Suprapubic skin (tissue), 4 donors: Measurements from ENCODE around the gene IL17REL. TPM values are rescaled to one million over a fixed set of nuclear protein-coding genes. Genes with fewer than 3 reads are reported as not detected.

ENCODE experiments used
- DNase-seq, 2 donors: peaks; one replicate each; pipeline ENCODE4 v3.0.0-alpha.2; 2019; ENCODE audit warnings: low spot score in 2 of 2
- H3K27ac ChIP-seq: fragments of 200-600 bp; sonication (generic); one replicate; pipeline ENCODE4 v1.5.1; 2019
- H3K27me3 ChIP-seq: fragments of 200-600 bp; sonication (generic); one replicate; pipeline ENCODE4 v1.5.1; 2019
- H3K36me3 ChIP-seq: fragments of 200-600 bp; sonication (generic); one replicate; pipeline ENCODE4 v1.5.1; 2019
- H3K4me1 ChIP-seq: fragments of 200-600 bp; sonication (generic); one replicate; pipeline ENCODE4 v1.5.1; 2019
- H3K4me3 ChIP-seq: fragments of 200-600 bp; sonication (generic); one replicate; pipeline ENCODE4 v1.5.1; 2019; ENCODE audit warnings: mild to moderate bottlenecking
- H3K9me3 ChIP-seq: fragments of 200-600 bp; sonication (generic); one replicate; pipeline ENCODE4 v1.5.1; 2019
- CTCF ChIP-seq, 2 donors: fragments of 200-600 bp in 1 of 2; fragments of 450-650 bp in 1 of 2; sonication (generic) in 1 of 2; IDR thresholded peaks; one replicate each; pipeline ENCODE4 v1.5.1; 2016 to 2019; ENCODE audit warnings: antibody characterized with exemption in 2 of 2, mild to moderate bottlenecking in 1 of 2, moderate library complexity in 1 of 2
- EP300 ChIP-seq: sonication (generic); formaldehyde crosslinking; IDR thresholded peaks from one replicate; pipeline ENCODE4 v1.6.1; 2017; ENCODE audit warnings: antibody characterized with exemption
- POLR2A ChIP-seq, 2 donors: fragments of 450-650 bp; IDR thresholded peaks; one replicate each; pipeline ENCODE4 v1.6.1; 2017; ENCODE audit warnings: antibody characterized with exemption in 2 of 2, mild to moderate bottlenecking in 2 of 2, moderate library complexity in 2 of 2
- POLR2AphosphoS5 ChIP-seq, 3 donors: sonication (generic); formaldehyde crosslinking; IDR thresholded peaks; one replicate each; pipeline ENCODE4 v1.6.1; 2017; ENCODE audit warnings: antibody characterized with exemption in 3 of 3
- WGBS: methylation state at CpG from one replicate; pipeline ENCODE4 v1.1.5; 2018; 5-methylcytosine and 5-hydroxymethylcytosine counted together
- total RNA-seq, 4 donors: library from RNA; depleted of rRNA; stranded (reverse); fragments of >200 nt; gene quantifications; one replicate each; pipeline ENCODE4 v1.1.0, GENCODE V29; 2016

Gene IL17REL
- total RNA-seq, 4 donors from 2014 or later = not detected

GRCh38 chr22:50059881-50060262 is 47.3 kb upstream of the IL17REL start:
- no peak for TF ChIP-seq POLR2AphosphoS5 (IDR thresholded peaks at IDR 0.05)
- no peak for TF ChIP-seq POLR2A (IDR thresholded peaks at IDR 0.05)
- no peak for TF ChIP-seq EP300
- no peak for TF ChIP-seq CTCF (IDR thresholded peaks at IDR 0.05)
- DNase-seq = no peak
- Histone ChIP-seq H3K27ac (no peak overlapping the region), H3K36me3 (no peaks in the 10 kb centered on the region), H3K4me1 (peaks cover 15% of the 10 kb centered on the region), H3K27me3 (peaks cover 50% of the 10 kb centered on the region), H3K9me3 (no peaks in the 10 kb centered on the region), H3K4me3 (peak overlapping the region; percentile 3)
- WGBS = 83% methylated on average over 5 of the region's 7 CpGs

GRCh38 chr22:50058906-50059880 is 46.6 kb upstream of the IL17REL start:
- DNase-seq = no peak
- no peak for TF ChIP-seq CTCF (IDR thresholded peaks at IDR 0.05)
- TF ChIP-seq POLR2AphosphoS5 (IDR thresholded peaks at IDR 0.05) = no peak
- TF ChIP-seq EP300 = no peak
- TF ChIP-seq POLR2A (IDR thresholded peaks at IDR 0.05) = no peak
- Histone ChIP-seq H3K4me1 (peaks cover 15% of the 10 kb centered on the region), H3K36me3 (no peaks in the 10 kb centered on the region), H3K9me3 (no peaks in the 10 kb centered on the region), H3K4me3 (peak overlapping the region; percentile 15), H3K27ac (no peak overlapping the region), H3K27me3 (peaks cover 56% of the 10 kb centered on the region)
- 11% methylated on average over 17 of the region's 31 CpGs for WGBS

DNA sequence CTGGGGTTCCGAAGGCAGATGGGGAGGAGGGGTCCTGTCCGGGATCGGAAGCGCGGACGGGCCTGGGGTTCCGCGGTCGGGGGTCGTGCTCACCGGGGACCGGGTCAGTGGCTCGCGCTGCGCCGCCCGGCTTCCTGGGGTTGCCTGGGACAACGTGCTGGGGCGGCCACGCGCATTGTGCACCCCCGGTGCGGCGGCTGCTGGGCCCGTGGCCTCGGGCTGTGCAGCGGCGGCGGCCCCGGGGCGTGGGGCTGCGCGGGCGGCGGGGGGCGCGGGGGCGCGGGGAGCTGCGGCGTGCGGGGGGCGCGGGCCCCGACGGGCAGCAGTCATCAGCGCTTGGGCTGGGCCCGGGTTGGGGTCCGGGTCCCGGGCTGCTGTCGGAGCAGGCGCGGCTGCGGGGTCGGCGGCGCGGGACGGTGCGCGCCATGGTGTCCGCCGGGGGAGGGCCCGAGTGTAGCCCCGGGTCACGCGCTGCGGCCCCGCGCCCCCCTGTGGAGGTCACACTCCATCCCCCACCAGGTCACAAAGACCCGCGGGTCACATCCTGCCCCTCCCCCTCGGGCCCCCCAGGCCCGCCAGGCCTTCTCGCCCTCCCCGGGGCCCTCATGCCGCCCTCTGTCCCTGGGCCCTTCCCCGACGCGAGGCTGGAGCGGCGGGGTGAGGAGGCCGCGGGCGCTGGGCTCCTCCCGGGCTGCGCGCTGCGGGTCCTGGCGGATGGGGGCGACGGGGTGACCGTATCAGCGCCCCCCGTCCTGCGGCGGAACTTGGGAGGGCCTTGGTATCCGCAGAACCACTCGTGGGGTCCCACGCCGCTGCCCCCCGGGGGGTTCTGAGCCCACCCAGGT is 45.7 kb upstream of the IL17REL start, which contains the start of gene TTLL8:
Gene TTLL8, minus strand, starts transcription at position 238 of the 845 bp plus-strand sequence.
- TF ChIP-seq CTCF (IDR thresholded peaks at IDR 0.05) (no peak), POLR2A (IDR thresholded peaks at IDR 0.05) (no peak), EP300 (no peak), POLR2AphosphoS5 (IDR thresholded peaks at IDR 0.05) (no peak)
- DNase-seq = no peak
- H3K4me3 ChIP-seq = peak within 1 kb of the TSS; percentile 15
- H3K36me3 ChIP-seq = no peaks in the 10 kb centered on the region
- no peak within 1 kb of the TSS for H3K27ac ChIP-seq
- peaks cover 15% of the 10 kb centered on the region for H3K4me1 ChIP-seq
- 27% methylated on average over 15 of the region's 102 CpGs for WGBS
- H3K27me3 ChIP-seq = peaks cover 51% of the 10 kb centered on the region
- peaks cover 8% of the 10 kb centered on the region for H3K9me3 ChIP-seq

DNA sequence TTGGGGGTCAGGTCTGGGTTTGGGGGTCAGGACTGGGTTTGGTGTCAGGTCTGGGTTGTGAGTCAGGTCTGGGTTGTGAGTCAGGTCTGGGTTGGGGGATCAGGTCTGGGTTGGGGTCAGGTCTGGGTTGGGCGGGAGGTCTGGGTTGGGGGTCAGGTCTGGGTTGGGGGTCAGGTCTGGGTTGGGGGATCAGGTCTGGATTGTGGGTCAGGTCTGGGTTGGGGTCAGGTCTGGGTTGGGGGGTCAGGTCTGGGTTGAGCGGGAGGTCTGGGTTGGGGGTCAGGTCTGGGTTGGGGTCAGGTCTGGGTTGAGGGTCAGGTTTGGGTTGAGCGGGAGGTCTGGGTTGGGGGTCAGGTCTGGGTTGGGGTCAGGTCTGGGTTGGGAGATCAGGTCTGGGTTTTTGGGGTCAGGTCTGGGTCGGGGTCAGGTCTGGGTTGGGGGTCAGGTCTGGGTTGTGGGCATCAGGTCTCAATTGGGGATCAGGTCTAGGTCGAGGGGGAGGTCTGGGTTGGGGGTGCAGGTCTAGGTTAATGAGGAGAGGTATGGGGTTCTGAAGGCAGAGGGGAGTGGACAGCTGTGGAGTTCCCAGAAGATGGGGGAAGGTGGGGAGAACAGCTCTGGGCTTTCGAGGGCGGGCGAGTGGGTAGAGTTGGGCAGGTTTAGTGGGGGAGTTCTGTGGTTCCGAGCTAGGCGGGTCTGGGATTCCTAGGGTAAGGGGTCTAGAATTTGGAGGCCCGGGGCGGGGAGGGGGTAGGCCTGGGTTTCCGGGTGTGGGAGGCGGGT is 44.9 kb upstream of the IL17REL start:
- DNase-seq = no peak
- no peak for TF ChIP-seq POLR2A (IDR thresholded peaks at IDR 0.05)
- no peaks in the 10 kb centered on the region for H3K36me3 ChIP-seq
- WGBS = 85% methylated on average over 14 of the region's 14 CpGs
- H3K27me3 ChIP-seq = peaks cover 51% of the 10 kb centered on the region
- H3K4me3 ChIP-seq = no peak overlapping the region
- no peak overlapping the region for H3K27ac ChIP-seq
- peaks cover 8% of the 10 kb centered on the region for H3K9me3 ChIP-seq
- peaks cover 15% of the 10 kb centered on the region for H3K4me1 ChIP-seq

DNA sequence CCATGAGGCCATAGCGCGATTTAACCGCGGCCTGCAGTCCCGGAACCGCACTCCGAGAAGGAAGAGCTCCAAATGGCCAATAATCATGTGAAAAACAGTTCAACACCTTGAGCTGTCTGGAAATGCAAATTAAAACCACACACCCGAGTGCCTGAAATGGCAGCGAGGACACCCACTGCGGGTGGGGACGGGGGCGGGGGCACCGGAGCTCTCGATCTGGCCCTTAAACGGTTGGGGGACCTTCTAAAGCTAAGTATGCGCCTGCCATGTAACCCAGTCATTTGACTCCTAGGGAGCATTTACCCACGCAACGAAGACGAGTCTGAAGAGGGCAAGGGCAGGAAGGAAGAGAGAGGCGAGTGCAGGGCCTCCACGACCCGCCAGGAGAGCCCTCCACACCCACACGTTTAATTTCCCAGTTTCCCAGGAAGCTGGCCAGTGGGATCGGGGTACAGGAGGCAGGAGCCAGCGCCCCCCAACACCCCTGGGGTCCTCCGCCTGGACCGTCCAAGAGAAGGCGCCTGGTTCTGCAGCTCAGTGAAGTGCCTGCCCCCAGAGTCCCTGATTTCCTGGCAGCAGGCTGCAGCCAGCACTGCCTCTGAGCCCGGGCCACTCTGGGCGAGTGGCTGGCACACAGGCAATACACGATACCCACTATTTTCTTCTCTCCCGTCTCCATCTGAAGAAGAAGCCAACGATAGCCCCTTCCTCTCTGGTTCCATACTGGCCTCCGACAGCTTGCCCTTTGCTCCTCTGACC is 43.8 kb upstream of the IL17REL start:
- no peak for DNase-seq
- Histone ChIP-seq H3K27ac (no peak overlapping the region), H3K9me3 (peaks cover 8% of the 10 kb centered on the region), H3K4me3 (no peak overlapping the region), H3K36me3 (no peaks in the 10 kb centered on the region), H3K27me3 (peaks cover 47% of the 10 kb centered on the region), H3K4me1 (peaks cover 15% of the 10 kb centered on the region)
- TF ChIP-seq CTCF (IDR thresholded peaks at IDR 0.05) = no peak
- TF ChIP-seq EP300 = no peak
- no peak for TF ChIP-seq POLR2AphosphoS5 (IDR thresholded peaks at IDR 0.05)
- TF ChIP-seq POLR2A (IDR thresholded peaks at IDR 0.05) = no peak
- 78% methylated on average over 34 of the region's 34 CpGs for WGBS
